PC-9 (cell line): ENCODE results near the gene CETN1.

ENCODE experiments used
- EZH2 ChIP-seq: fragments of 200-600 bp; sonication (generic); IDR thresholded peaks from 2 replicates; pipeline ENCODE4 v1.8.0; 2017; ENCODE audit warnings: antibody characterized with exemption, low read depth
- TF ChIP-seq, protein P1 (sequence below): fragments of 200-600 bp; sonication (generic); conservative IDR thresholded peaks from 2 replicates; pipeline ENCODE4 v1.6.1; 2017; ENCODE audit warnings: mixed run types, antibody characterized with exemption, mild to moderate bottlenecking, moderate library complexity

GRCh38 chr18:580154-580553 is at the start of gene CETN1:
- TF ChIP-seq EZH2: no peak
- TF ChIP-seq, protein P1, sequence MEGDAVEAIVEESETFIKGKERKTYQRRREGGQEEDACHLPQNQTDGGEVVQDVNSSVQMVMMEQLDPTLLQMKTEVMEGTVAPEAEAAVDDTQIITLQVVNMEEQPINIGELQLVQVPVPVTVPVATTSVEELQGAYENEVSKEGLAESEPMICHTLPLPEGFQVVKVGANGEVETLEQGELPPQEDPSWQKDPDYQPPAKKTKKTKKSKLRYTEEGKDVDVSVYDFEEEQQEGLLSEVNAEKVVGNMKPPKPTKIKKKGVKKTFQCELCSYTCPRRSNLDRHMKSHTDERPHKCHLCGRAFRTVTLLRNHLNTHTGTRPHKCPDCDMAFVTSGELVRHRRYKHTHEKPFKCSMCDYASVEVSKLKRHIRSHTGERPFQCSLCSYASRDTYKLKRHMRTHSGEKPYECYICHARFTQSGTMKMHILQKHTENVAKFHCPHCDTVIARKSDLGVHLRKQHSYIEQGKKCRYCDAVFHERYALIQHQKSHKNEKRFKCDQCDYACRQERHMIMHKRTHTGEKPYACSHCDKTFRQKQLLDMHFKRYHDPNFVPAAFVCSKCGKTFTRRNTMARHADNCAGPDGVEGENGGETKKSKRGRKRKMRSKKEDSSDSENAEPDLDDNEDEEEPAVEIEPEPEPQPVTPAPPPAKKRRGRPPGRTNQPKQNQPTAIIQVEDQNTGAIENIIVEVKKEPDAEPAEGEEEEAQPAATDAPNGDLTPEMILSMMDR: no peak
